Esophagus (tissue), 2 donors: ENCODE data around the gene RNASEH2C. TPM values are rescaled to one million over a fixed set of nuclear protein-coding genes. Genes with fewer than 3 reads are reported as not detected.

Source experiments
- H3K27ac ChIP-seq, 2 donors: one replicate each; pipeline ENCODE4 v1.5.1; 2013; ENCODE audit warnings: low read depth in 2 of 2, mild to moderate bottlenecking in 2 of 2, inconsistent platforms in 1 of 2, low read length in 1 of 2, moderate library complexity in 1 of 2
- H3K27me3 ChIP-seq, 2 donors: one replicate each; pipeline ENCODE4 v1.6.1; 2013; ENCODE audit warnings: low read length in 2 of 2, control low read depth in 1 of 2, mild to moderate bottlenecking in 1 of 2; ENCODE audit not compliant: insufficient read depth in 2 of 2, control insufficient read depth in 1 of 2
- H3K36me3 ChIP-seq, 2 donors: one replicate each; pipeline ENCODE4 v1.6.1; 2013; ENCODE audit warnings: low read length in 1 of 2; ENCODE audit not compliant: control insufficient read depth in 2 of 2, insufficient read depth in 2 of 2
- H3K4me1 ChIP-seq, 2 donors: one replicate each; pipeline ENCODE4 v1.6.1; 2013; ENCODE audit warnings: low read length in 1 of 2; ENCODE audit not compliant: control insufficient read depth in 2 of 2, insufficient read depth in 2 of 2
- H3K4me3 ChIP-seq, 2 donors: one replicate each; pipeline ENCODE4 v1.5.1; 2013; ENCODE audit warnings: low read length in 2 of 2, mild to moderate bottlenecking in 2 of 2, low read depth in 1 of 2, moderate library complexity in 1 of 2
- H3K9me3 ChIP-seq, 2 donors: one replicate each; pipeline ENCODE4 v1.6.1; 2013; ENCODE audit warnings: mild to moderate bottlenecking in 2 of 2, low read depth in 1 of 2, low read length in 1 of 2, moderate library complexity in 1 of 2; ENCODE audit not compliant: control insufficient read depth in 2 of 2, insufficient read depth in 1 of 2
- WGBS, 2 donors: extraction: QIAGEN DNeasy Blood & Tissue Kit; methylation state at CpG; one replicate each; pipeline ENCODE4 v1.1.7; 2013; 5-methylcytosine and 5-hydroxymethylcytosine counted together
- polyA plus RNA-seq, 2 donors: library from polyadenylated mRNA; stranded (reverse); fragments of 200-250 nt; gene quantifications; one replicate each; pipeline ENCODE4 v1.2.3, GENCODE V29; 2013
- donor health status: healthy with polysubstance abuse.
- donor health status: Bipolar disorder and iron deficiency.

The RNASEH2C gene
- polyA plus RNA-seq, 2 donors: 26.3 to 41.8 TPM

- Histone ChIP-seq H3K4me1 (peaks cover 2 to 11% of the 10 kb centered on the region in 2 donors), H3K9me3 (no peaks in the 10 kb centered on the region), H3K4me3 (peak overlapping the region; percentile 65 to 74), H3K27ac (peak overlapping the region; percentile 78 to 92), H3K36me3 (peaks cover 21 to 34% of the 10 kb centered on the region in 2 donors), H3K27me3 (no peaks in the 10 kb centered on the region)
- WGBS, 2 donors: 2 to 5% methylated on average over 17 of the region's 17 CpGs
Measured at GRCh38 chr11:65719871-65720210, 757 bp downstream of the RNASEH2C start.

- H3K27ac ChIP-seq: no peak overlapping the region
- H3K4me3 ChIP-seq: peak overlapping the region in 1 of 2 donors; percentile 74
- H3K27me3 ChIP-seq: no peaks in the 10 kb centered on the region
- H3K4me1 ChIP-seq: peaks cover 2 to 15% of the 10 kb centered on the region in 2 donors
- H3K36me3 ChIP-seq: peaks cover 22 to 42% of the 10 kb centered on the region in 2 donors
- WGBS, 2 donors: 67 to 72% methylated on average over 10 of the region's 10 CpGs
- H3K9me3 ChIP-seq: no peaks in the 10 kb centered on the region
Measured at GRCh38 chr11:65718964-65719492, 1.6 kb downstream of the RNASEH2C start.

GRCh38 chr11:65718531-65718930, 2.1 kb downstream of the RNASEH2C start:
- H3K36me3 ChIP-seq: peaks cover 24 to 45% of the 10 kb centered on the region in 2 donors

GRCh38 chr11:65717906-65718305, 2.7 kb downstream of the RNASEH2C start:
- H3K36me3 ChIP-seq: peaks cover 24 to 49% of the 10 kb centered on the region in 2 donors
- H3K27ac ChIP-seq: no peak overlapping the region
- no peaks in the 10 kb centered on the region for H3K9me3 ChIP-seq
- H3K4me3 ChIP-seq: no peak overlapping the region
- 68 to 76% methylated on average over 6 of the region's 6 CpGs for WGBS, 2 donors
- peaks cover 2 to 15% of the 10 kb centered on the region in 2 donors for H3K4me1 ChIP-seq
- no peaks in the 10 kb centered on the region for H3K27me3 ChIP-seq

More at GRCh38 chr11:65718531-65718930, 2.1 kb downstream of the RNASEH2C start:
- Histone ChIP-seq H3K4me1 (peaks cover 2 to 15% of the 10 kb centered on the region in 2 donors), H3K27ac (no peak overlapping the region), H3K27me3 (no peaks in the 10 kb centered on the region), H3K4me3 (no peak overlapping the region), H3K9me3 (no peaks in the 10 kb centered on the region)
- WGBS, 2 donors: 94% methylated on average over 4 of the region's 4 CpGs

- Histone ChIP-seq H3K9me3 (no peaks in the 10 kb centered on the region), H3K4me3 (no peak overlapping the region), H3K27ac (no peak overlapping the region), H3K4me1 (peaks cover 2 to 15% of the 10 kb centered on the region in 2 donors), H3K27me3 (no peaks in the 10 kb centered on the region), H3K36me3 (peaks cover 24 to 49% of the 10 kb centered on the region in 2 donors)
- 83% methylated on average over 14 of the region's 14 CpGs for WGBS, 2 donors
Measured at GRCh38 chr11:65716774-65717405, 3.7 kb downstream of the RNASEH2C start.

- H3K36me3 ChIP-seq: peaks cover 24 to 49% of the 10 kb centered on the region in 2 donors
Measured at GRCh38 chr11:65716302-65716701, 4.3 kb downstream of the RNASEH2C start.

GRCh38 chr11:65714433-65714832, 6.2 kb downstream of the RNASEH2C start:
- H3K4me1 ChIP-seq: peaks cover 2 to 9% of the 10 kb centered on the region in 2 donors
- no peaks in the 10 kb centered on the region for H3K27me3 ChIP-seq
- no peaks in the 10 kb centered on the region for H3K9me3 ChIP-seq
- WGBS, 2 donors: 91 to 93% methylated on average over 16 of the region's 16 CpGs
- no peak overlapping the region for H3K27ac ChIP-seq
- H3K36me3 ChIP-seq: peaks cover 24 to 49% of the 10 kb centered on the region in 2 donors
- H3K4me3 ChIP-seq: no peak overlapping the region

More at GRCh38 chr11:65716302-65716701, 4.3 kb downstream of the RNASEH2C start:
- Histone ChIP-seq H3K4me1 (peaks cover 2 to 15% of the 10 kb centered on the region in 2 donors), H3K4me3 (no peak overlapping the region), H3K27me3 (no peaks in the 10 kb centered on the region), H3K9me3 (no peaks in the 10 kb centered on the region), H3K27ac (no peak overlapping the region)
- WGBS, 2 donors: 80 to 87% methylated on average over 7 of the region's 7 CpGs

GRCh38 chr11:65713212-65713969, 7.2 kb downstream of the RNASEH2C start:
- peak overlapping the region; percentile 97 to 100 for H3K27ac ChIP-seq
- 89 to 93% methylated on average over 24 of the region's 24 CpGs for WGBS, 2 donors
- H3K4me3 ChIP-seq: no peak overlapping the region
- H3K27me3 ChIP-seq: no peaks in the 10 kb centered on the region
- peaks cover 22 to 42% of the 10 kb centered on the region in 2 donors for H3K36me3 ChIP-seq
- peaks cover 2 to 4% of the 10 kb centered on the region in 2 donors for H3K4me1 ChIP-seq
- no peaks in the 10 kb centered on the region for H3K9me3 ChIP-seq

- H3K36me3 ChIP-seq: peaks cover 15 to 34% of the 10 kb centered on the region in 2 donors
- no peaks in the 10 kb centered on the region for H3K9me3 ChIP-seq
- H3K27me3 ChIP-seq: no peaks in the 10 kb centered on the region
- H3K4me3 ChIP-seq: peak overlapping the region; percentile 70 to 88
- peaks cover 0 to 4% of the 10 kb centered on the region in 2 donors for H3K4me1 ChIP-seq
- WGBS, 2 donors: 27 to 30% methylated on average over 11 of the region's 11 CpGs
- peak overlapping the region; percentile 97 to 100 for H3K27ac ChIP-seq
Measured at GRCh38 chr11:65712633-65713076, 7.9 kb downstream of the RNASEH2C start.
